HEK293T (cell line): ENCODE data around the gene PDCD6IP.

Experiments used
- CTCF ChIA-PET: fragments of 350-600 bp; formaldehyde crosslinking; extraction: SDS; loops from one replicate; lab custom pipeline; 2021; ENCODE audit warnings: antibody characterized with exemption, inconsistent platforms; lab: Yijun Ruan, JAX
- POLR2A ChIA-PET: fragments of 350-600 bp; formaldehyde crosslinking; extraction: SDS; loops from one replicate; lab custom pipeline; 2020; ENCODE audit warnings: antibody characterized with exemption, inconsistent platforms; lab: Yijun Ruan, JAX
- DNase-seq: peaks from one replicate; pipeline ENCODE4 v3.0.0; 2012; ENCODE audit warnings: mixed read lengths; ENCODE audit errors: extremely low spot score
- ARNT ChIP-seq: fragments of 450-650 bp; IDR thresholded peaks from 2 replicates; pipeline ENCODE4 v1.6.1; 2017; ENCODE audit warnings: mild to moderate bottlenecking
- BHLHE40 ChIP-seq: fragments of 450-650 bp; IDR thresholded peaks from 2 replicates; pipeline ENCODE4 v1.6.1; 2016; ENCODE audit warnings: mild to moderate bottlenecking, moderate library complexity, borderline replicate concordance
- CTBP1 ChIP-seq: fragments of 450-650 bp; IDR thresholded peaks from 2 replicates; pipeline ENCODE4 v1.6.1; 2016; ENCODE audit warnings: borderline replicate concordance
- ELF4 ChIP-seq: fragments of 450-650 bp; IDR thresholded peaks from 2 replicates; pipeline ENCODE4 v1.6.1; 2017; ENCODE audit warnings: antibody characterized with exemption
- FOXA1 ChIP-seq: fragments of 450-650 bp; IDR thresholded peaks from 2 replicates; pipeline ENCODE4 v1.6.1; 2016; ENCODE audit warnings: mild to moderate bottlenecking
- FOXK2 ChIP-seq: fragments of 450-650 bp; IDR thresholded peaks from 2 replicates; pipeline ENCODE4 v1.6.1; 2016; ENCODE audit warnings: mild to moderate bottlenecking
- FOXM1 ChIP-seq: fragments of 450-650 bp; IDR thresholded peaks from 2 replicates; pipeline ENCODE4 v1.6.1; 2017; ENCODE audit warnings: mild to moderate bottlenecking, borderline replicate concordance
- HDGF ChIP-seq: fragments of 450-650 bp; IDR thresholded peaks from 2 replicates; pipeline ENCODE4 v1.6.1; 2017; ENCODE audit warnings: antibody characterized with exemption, borderline replicate concordance
- L3MBTL2 ChIP-seq: fragments of 450-650 bp; conservative IDR thresholded peaks from 2 replicates; pipeline ENCODE4 v1.6.1; 2016; ENCODE audit warnings: mild to moderate bottlenecking
- LEF1 ChIP-seq: fragments of 450-650 bp; IDR thresholded peaks from 2 replicates; pipeline ENCODE4 v1.6.1; 2017; ENCODE audit warnings: mild to moderate bottlenecking, borderline replicate concordance
- NFRKB ChIP-seq: fragments of 450-650 bp; IDR thresholded peaks from 2 replicates; pipeline ENCODE4 v1.6.1; 2016; ENCODE audit warnings: mild to moderate bottlenecking, moderate library complexity
- PKNOX1 ChIP-seq: fragments of 450-650 bp; IDR thresholded peaks from 2 replicates; pipeline ENCODE4 v1.6.1; 2016
- SP1 ChIP-seq: fragments of 450-650 bp; IDR thresholded peaks from 2 replicates; pipeline ENCODE4 v1.6.1; 2017
- SUZ12 ChIP-seq: fragments of 450-650 bp; IDR thresholded peaks from 2 replicates; pipeline ENCODE4 v1.6.1; 2016; ENCODE audit warnings: mild to moderate bottlenecking
- TARDBP ChIP-seq: fragments of 450-650 bp; IDR thresholded peaks from 2 replicates; pipeline ENCODE4 v1.6.1; 2016
- ZNF384 ChIP-seq: fragments of 450-650 bp; IDR thresholded peaks from 2 replicates; pipeline ENCODE4 v1.6.1; 2016

Gene PDCD6IP

GRCh38 chr3:33858131-33858530 is 59.7 kb downstream of the PDCD6IP start:
- ChIA-PET CTCF (no interaction called here), POLR2A (no interaction called here)
- no peak for DNase-seq
- TF ChIP-seq FOXK2 (no peak), HDGF (no peak), FOXA1 (no peak), SUZ12 (no peak), SP1 (no peak), BHLHE40 (no peak), ZNF384 (no peak), TARDBP (no peak), CTBP1 (no peak), PKNOX1 (no peak), ARNT (no peak), LEF1 (no peak), NFRKB (no peak), ELF4 (no peak), L3MBTL2 (no peak), FOXM1 (no peak)

- TF ChIP-seq NFRKB (no peak), ZNF384 (no peak), ELF4 (no peak), ARNT (no peak), FOXM1 (no peak), SUZ12 (no peak), PKNOX1 (no peak), LEF1 (no peak)
- ChIA-PET POLR2A (no interaction called here), CTCF (no interaction called here)
- no peak for DNase-seq
Observed at GRCh38 chr3:33860373-33861050, 62.1 kb downstream of the PDCD6IP start.

GRCh38 chr3:33865133-33865532 is 66.7 kb downstream of the PDCD6IP start:
- CTCF ChIA-PET = no interaction called here

GRCh38 chr3:33868309-33868708 is 69.9 kb downstream of the PDCD6IP start:
- POLR2A ChIA-PET = no interaction called here
- DNase-seq = no peak
- CTCF ChIA-PET = no interaction called here
- no peak for TF ChIP-seq SP1
- TF ChIP-seq FOXK2 = no peak
- TF ChIP-seq ZNF384 = no peak
- TF ChIP-seq L3MBTL2 = no peak
- no peak for TF ChIP-seq LEF1
- no peak for TF ChIP-seq FOXM1
- no peak for TF ChIP-seq BHLHE40
- TF ChIP-seq ARNT = no peak
- TF ChIP-seq CTBP1 = no peak
- no peak for TF ChIP-seq NFRKB
- TF ChIP-seq PKNOX1 = no peak
- no peak for TF ChIP-seq SUZ12
- TF ChIP-seq ELF4 = no peak
- TF ChIP-seq TARDBP = no peak
- TF ChIP-seq HDGF = no peak
- no peak for TF ChIP-seq FOXA1

More at GRCh38 chr3:33865133-33865532, 66.7 kb downstream of the PDCD6IP start:
- no peak for TF ChIP-seq SUZ12
- no peak for TF ChIP-seq FOXM1
- TF ChIP-seq PKNOX1 = no peak
- no peak for TF ChIP-seq BHLHE40
- TF ChIP-seq ELF4 = no peak
- TF ChIP-seq ARNT = no peak
- TF ChIP-seq L3MBTL2 = no peak
- no peak for TF ChIP-seq FOXK2
- no peak for TF ChIP-seq SP1
- no peak for TF ChIP-seq LEF1
- TF ChIP-seq CTBP1 = no peak
- no peak for TF ChIP-seq FOXA1
- no peak for TF ChIP-seq TARDBP
- TF ChIP-seq ZNF384 = no peak
- no peak for TF ChIP-seq HDGF
- no peak for TF ChIP-seq NFRKB
- POLR2A ChIA-PET = no interaction called here
- DNase-seq = no peak

GRCh38 chr3:33869977-33870376 is 71.5 kb downstream of the PDCD6IP start:
- no peak for DNase-seq
- POLR2A ChIA-PET = no interaction called here
- TF ChIP-seq NFRKB (no peak), L3MBTL2 (no peak), TARDBP (no peak), PKNOX1 (no peak), LEF1 (no peak)
- CTCF ChIA-PET = no interaction called here
